Astrocyte (in vitro differentiated cells and primary cell): ENCODE data around the gene SNAPC1. TPM values are rescaled to one million over a fixed set of nuclear protein-coding genes. Genes with fewer than 3 reads are reported as not detected.

Experiments
- DNase-seq: peaks from one replicate; pipeline ENCODE4 v3.0.0-alpha.2; 2010; ENCODE audit warnings: low read depth
- FAIRE-seq: peaks from 2 replicates; lab custom pipeline; 2011; peaks lifted over from hg19 to GRCh38; lab: Jason Lieb, UNC
- H2AFZ ChIP-seq: 2 replicates; pipeline ENCODE4 v1.6.0; 2012; ENCODE audit warnings: low read depth, low read length, inconsistent platforms
- H3K27ac ChIP-seq: 2 replicates; pipeline ENCODE4 v1.5.1; 2011; ENCODE audit warnings: low read depth, low read length, inconsistent platforms
- H3K27me3 ChIP-seq: 2 replicates; pipeline ENCODE4 v1.6.0; 2011; ENCODE audit warnings: low read length, inconsistent platforms; ENCODE audit not compliant: insufficient read depth
- H3K36me3 ChIP-seq: 2 replicates; pipeline ENCODE4 v1.5.1; 2011; ENCODE audit warnings: low read length, inconsistent platforms; ENCODE audit not compliant: insufficient read depth
- H3K4me1 ChIP-seq: 2 replicates; pipeline ENCODE4 v1.5.1; 2011; ENCODE audit warnings: low read length, inconsistent platforms; ENCODE audit not compliant: insufficient read depth
- H3K4me2 ChIP-seq: 2 replicates; pipeline ENCODE4 v1.6.0; 2012; ENCODE audit warnings: low read length, inconsistent platforms
- H3K4me3 ChIP-seq: 2 replicates; pipeline ENCODE4 v1.5.1; 2011; ENCODE audit warnings: low read depth, mild to moderate bottlenecking, low read length, inconsistent platforms; ENCODE audit not compliant: insufficient read depth
- H3K79me2 ChIP-seq: 2 replicates; pipeline ENCODE4 v1.6.0; 2012; ENCODE audit warnings: mild to moderate bottlenecking, low read length, inconsistent platforms; ENCODE audit not compliant: insufficient read depth
- H3K9ac ChIP-seq: 2 replicates; pipeline ENCODE4 v1.6.0; 2012; ENCODE audit warnings: mild to moderate bottlenecking, low read length, inconsistent platforms
- H3K9me3 ChIP-seq: 2 replicates; pipeline ENCODE4 v1.5.1; 2012; ENCODE audit warnings: low read depth, mild to moderate bottlenecking, low read length, inconsistent platforms; ENCODE audit not compliant: insufficient read depth
- H4K20me1 ChIP-seq: 2 replicates; pipeline ENCODE4 v1.6.0; 2012; ENCODE audit warnings: low read length, inconsistent platforms; ENCODE audit not compliant: insufficient read depth
- H3K27ac Mint-ChIP-seq: one replicate; pipeline ENCODE4 v1.8.0; 2021; ENCODE audit warnings: mild to moderate bottlenecking, mixed read lengths; ENCODE audit not compliant: unreplicated experiment
- H3K27me3 Mint-ChIP-seq: one replicate; pipeline ENCODE4 v1.8.0; 2021; ENCODE audit warnings: low read depth, mixed read lengths; ENCODE audit not compliant: unreplicated experiment
- H3K36me3 Mint-ChIP-seq: one replicate; pipeline ENCODE4 v1.8.0; 2021; ENCODE audit warnings: low read depth, mixed read lengths; ENCODE audit not compliant: unreplicated experiment
- H3K4me1 Mint-ChIP-seq: one replicate; pipeline ENCODE4 v1.8.0; 2021; ENCODE audit warnings: low read depth, mixed read lengths; ENCODE audit not compliant: unreplicated experiment
- H3K4me3 Mint-ChIP-seq: one replicate; pipeline ENCODE4 v1.8.0; 2021; ENCODE audit warnings: mild to moderate bottlenecking, moderate library complexity, mixed read lengths; ENCODE audit not compliant: unreplicated experiment
- H3K9me3 Mint-ChIP-seq: one replicate; pipeline ENCODE4 v1.8.0; 2021; ENCODE audit warnings: mild to moderate bottlenecking, mixed read lengths; ENCODE audit not compliant: unreplicated experiment
- EZH2 ChIP-seq: IDR thresholded peaks from 2 replicates; pipeline ENCODE4 v1.6.1; 2012; ENCODE audit warnings: mild to moderate bottlenecking, low read length, inconsistent platforms; ENCODE audit not compliant: insufficient read depth
- total RNA-seq: library from RNA; stranded (reverse); gene quantifications from 2 replicates; pipeline ENCODE4 v1.2.1, GENCODE V29; 2021
- TF ChIP-seq, protein P1 (sequence below): IDR thresholded peaks from 2 replicates; pipeline ENCODE4 v1.5.1; 2011; ENCODE audit warnings: low read depth, mild to moderate bottlenecking, inconsistent platforms, low read length, moderate library complexity; ENCODE audit not compliant: insufficient read depth

The SNAPC1 gene
- total RNA-seq, 1 donor from 2014 or later = 14.1 TPM

DNA sequence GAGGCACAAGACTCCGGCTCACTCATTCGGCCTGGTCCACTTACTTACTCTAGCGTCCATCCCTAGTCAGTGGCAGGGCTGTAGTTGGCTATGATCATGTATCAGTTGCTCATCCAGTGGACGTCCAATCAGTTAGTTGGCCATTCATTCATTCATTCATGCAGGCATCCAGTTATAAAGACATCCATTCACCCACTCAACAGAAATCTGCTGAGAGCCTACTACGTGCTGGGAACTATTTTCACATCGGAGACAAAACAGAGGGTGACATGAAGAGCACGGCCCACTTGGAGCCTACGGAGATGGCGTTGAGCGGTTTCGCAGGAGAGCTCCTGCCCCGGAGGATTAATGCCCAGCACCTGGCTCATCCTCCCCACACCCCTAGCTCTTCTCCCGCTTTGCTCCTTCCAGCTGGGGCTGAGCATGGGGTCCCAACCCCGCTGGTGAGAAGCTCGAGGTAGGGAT lies 49.7 kb downstream of the SNAPC1 start:
- Histone ChIP-seq H3K27ac (no peak overlapping the region), H3K9ac (no peak overlapping the region), H3K79me2 (no peaks in the 10 kb centered on the region), H4K20me1 (no peaks in the 10 kb centered on the region), H3K4me3 (peak overlapping the region; percentile 33), H3K9me3 (no peaks in the 10 kb centered on the region), H2AFZ (peak overlapping the region; percentile 52), H3K4me2 (peak overlapping the region; percentile 89), H3K27me3 (peaks cover 38% of the 10 kb centered on the region), H3K4me1 (no peaks in the 10 kb centered on the region), H3K36me3 (no peaks in the 10 kb centered on the region)
- Mint-ChIP-seq H3K27me3 (peaks cover 51% of the 10 kb centered on the region), H3K4me3 (peak overlapping the region; percentile 83), H3K4me1 (peaks cover 4% of the 10 kb centered on the region), H3K36me3 (no peaks in the 10 kb centered on the region), H3K9me3 (peaks cover 2% of the 10 kb centered on the region), H3K27ac (no peak overlapping the region)
- no peak for FAIRE-seq
- no peak for DNase-seq
- TF ChIP-seq EZH2 = peak; percentile 17
- TF ChIP-seq, protein P1, sequence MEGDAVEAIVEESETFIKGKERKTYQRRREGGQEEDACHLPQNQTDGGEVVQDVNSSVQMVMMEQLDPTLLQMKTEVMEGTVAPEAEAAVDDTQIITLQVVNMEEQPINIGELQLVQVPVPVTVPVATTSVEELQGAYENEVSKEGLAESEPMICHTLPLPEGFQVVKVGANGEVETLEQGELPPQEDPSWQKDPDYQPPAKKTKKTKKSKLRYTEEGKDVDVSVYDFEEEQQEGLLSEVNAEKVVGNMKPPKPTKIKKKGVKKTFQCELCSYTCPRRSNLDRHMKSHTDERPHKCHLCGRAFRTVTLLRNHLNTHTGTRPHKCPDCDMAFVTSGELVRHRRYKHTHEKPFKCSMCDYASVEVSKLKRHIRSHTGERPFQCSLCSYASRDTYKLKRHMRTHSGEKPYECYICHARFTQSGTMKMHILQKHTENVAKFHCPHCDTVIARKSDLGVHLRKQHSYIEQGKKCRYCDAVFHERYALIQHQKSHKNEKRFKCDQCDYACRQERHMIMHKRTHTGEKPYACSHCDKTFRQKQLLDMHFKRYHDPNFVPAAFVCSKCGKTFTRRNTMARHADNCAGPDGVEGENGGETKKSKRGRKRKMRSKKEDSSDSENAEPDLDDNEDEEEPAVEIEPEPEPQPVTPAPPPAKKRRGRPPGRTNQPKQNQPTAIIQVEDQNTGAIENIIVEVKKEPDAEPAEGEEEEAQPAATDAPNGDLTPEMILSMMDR = no peak

DNA sequence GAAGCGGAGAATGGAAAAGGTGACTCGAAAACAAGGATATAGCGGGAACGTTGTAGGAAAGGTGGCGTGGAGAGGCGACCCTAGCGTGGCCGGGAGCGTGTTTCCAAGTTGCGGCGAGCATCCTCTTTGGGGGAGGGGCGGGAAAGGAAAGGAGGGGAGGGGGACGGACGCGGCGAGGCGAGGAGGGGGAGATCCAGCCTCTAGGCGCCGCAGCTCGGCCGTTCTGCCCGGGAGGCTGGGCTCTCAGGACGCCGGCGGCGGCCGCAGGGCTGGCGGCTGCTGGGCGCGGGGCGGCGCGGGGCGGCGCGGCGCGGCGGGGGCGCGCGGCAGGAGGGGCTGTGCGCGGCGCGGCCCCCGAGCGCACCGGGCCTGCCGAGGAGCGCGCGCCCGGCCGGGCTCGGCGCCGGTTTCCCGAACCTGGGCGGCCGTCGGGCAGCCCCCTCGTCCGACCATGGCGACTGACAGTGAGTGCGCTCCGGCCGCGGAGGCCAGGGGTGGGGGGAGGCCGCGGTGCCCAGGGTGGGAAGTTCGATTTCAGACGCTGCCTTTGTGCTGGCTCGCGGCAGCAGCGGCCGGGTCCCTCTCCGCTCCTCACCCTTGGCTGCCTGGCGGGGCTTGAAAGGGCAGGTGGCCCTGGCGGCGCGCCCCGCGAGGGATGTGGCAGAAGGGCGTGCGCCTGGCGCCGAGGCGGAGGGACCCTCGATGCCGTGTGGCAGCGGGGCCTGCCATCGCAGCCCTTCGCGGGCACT lies 50.3 kb downstream of the SNAPC1 start, which contains the start of gene SYT16:
Gene SYT16, plus strand, starts transcription at position 357 of the 749 bp plus-strand sequence.
- Mint-ChIP-seq H3K27ac (no peak within 1 kb of the TSS), H3K4me1 (peaks cover under 1% of the 10 kb centered on the region), H3K36me3 (no peaks in the 10 kb centered on the region), H3K27me3 (peaks cover 51% of the 10 kb centered on the region), H3K9me3 (peaks cover 2% of the 10 kb centered on the region), H3K4me3 (peak within 1 kb of the TSS; percentile 85)
- Histone ChIP-seq H3K27ac (no peak within 1 kb of the TSS), H4K20me1 (no peaks in the 10 kb centered on the region), H2AFZ (peak within 1 kb of the TSS; percentile 92), H3K9ac (peak within 1 kb of the TSS; percentile 35), H3K27me3 (peaks cover 38% of the 10 kb centered on the region), H3K4me1 (no peaks in the 10 kb centered on the region), H3K36me3 (no peaks in the 10 kb centered on the region), H3K9me3 (no peaks in the 10 kb centered on the region), H3K4me2 (peak within 1 kb of the TSS; percentile 89), H3K79me2 (no peaks in the 10 kb centered on the region), H3K4me3 (peak within 1 kb of the TSS; percentile 49)
- FAIRE-seq (no peak), DNase-seq (peak; percentile 3)
- TF ChIP-seq EZH2 = peak; percentile 76
- TF ChIP-seq, protein P1 = no peak
